Prostate gland (tissue), 2 donors: ENCODE data around the gene SAMD8. TPM values are rescaled to one million over a fixed set of nuclear protein-coding genes. Genes with fewer than 3 reads are reported as not detected.

Experiments
- DNase-seq: peaks from one replicate; pipeline ENCODE4 v3.0.0-alpha.2; 2019; ENCODE audit warnings: low spot score
- H3K27ac ChIP-seq, 2 donors: fragments of 200-600 bp; sonication (generic); 2 replicates each; pipeline ENCODE4 v1.5.1; 2017 to 2019
- H3K27me3 ChIP-seq: fragments of 200-600 bp; sonication (generic); replicated peaks from 2 replicates; pipeline ENCODE4 v1.5.1; 2019; ENCODE audit not compliant: insufficient read depth
- H3K36me3 ChIP-seq, 2 donors: fragments of 200-600 bp; sonication (generic); 1 replicate in 1 of 2; 2 replicates in 1 of 2; pipeline versions ENCODE4 v1.5.1 to v1.8.1; 2017 to 2019
- H3K4me1 ChIP-seq: fragments of 200-600 bp; sonication (generic); replicated peaks from 2 replicates; pipeline ENCODE4 v1.5.1; 2019
- H3K4me3 ChIP-seq, 2 donors: fragments of 200-600 bp; sonication (generic); 2 replicates each; pipeline ENCODE4 v1.5.1; 2017 to 2019
- H3K9me3 ChIP-seq: fragments of 200-600 bp; sonication (generic); 2 replicates; pipeline ENCODE4 v1.5.1; 2017
- POLR2A ChIP-seq: fragments of 450-650 bp; IDR thresholded peaks from one replicate; pipeline ENCODE4 v1.6.1; 2016; ENCODE audit warnings: antibody characterized with exemption, mild to moderate bottlenecking
- POLR2AphosphoS5 ChIP-seq: sonication (generic); formaldehyde crosslinking; IDR thresholded peaks from one replicate; pipeline ENCODE4 v1.6.1; 2017; ENCODE audit warnings: antibody characterized with exemption
- WGBS: methylation state at CpG from one replicate; pipeline ENCODE4 v1.1.5; 2018; 5-methylcytosine and 5-hydroxymethylcytosine counted together
- intact Hi-C: fragments of 100-400 bp; cut with DNase I; formaldehyde crosslinking; loops from one replicate; pipeline ENCODE4 v1.14.2; 2022
- total RNA-seq, 2 donors: library from RNA; depleted of rRNA; stranded (reverse); fragments of >200 nt; gene quantifications; one replicate each; pipeline ENCODE4 v1.1.0, GENCODE V29; 2016
- TF ChIP-seq, protein P1 (sequence below), 4 experiments: fragments of 200-600 bp in 2 of 4; fragments of 450-650 bp in 2 of 4; sonication (generic) in 2 of 4; IDR thresholded peaks; 1 replicate in 3 of 4; 2 replicates in 1 of 4; pipeline ENCODE4 v1.5.1; 2016 to 2019; ENCODE audit warnings: antibody characterized with exemption in 4 of 4, mild to moderate bottlenecking in 2 of 4, moderate library complexity in 2 of 4

The SAMD8 gene
- total RNA-seq, 2 donors from 2014 or later: 18.8 to 41.5 TPM

DNA sequence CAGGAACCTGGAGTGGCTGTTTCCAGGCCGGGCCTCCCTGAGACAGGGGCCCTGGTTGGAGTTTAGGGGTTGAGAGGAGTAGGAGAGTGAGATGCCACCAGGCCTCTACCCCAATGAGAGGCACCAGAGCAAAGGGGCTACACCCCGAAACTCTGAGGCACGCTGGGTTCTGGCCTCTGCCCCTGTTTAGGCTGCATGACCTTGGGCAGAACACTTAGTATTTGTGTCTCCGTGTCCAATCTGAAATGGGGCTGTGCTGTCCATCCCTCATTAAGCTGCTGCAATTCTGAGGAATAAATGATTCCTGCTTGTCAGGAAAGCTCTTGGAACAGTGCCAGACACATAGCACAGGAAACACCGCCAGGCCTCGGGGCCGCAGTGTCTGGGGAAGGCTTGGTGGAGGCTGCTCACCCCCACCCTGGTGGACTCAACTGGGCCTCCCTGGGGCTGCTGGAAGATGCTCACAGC is 40.5 kb upstream of the SAMD8 start:
- TF ChIP-seq, protein P1, sequence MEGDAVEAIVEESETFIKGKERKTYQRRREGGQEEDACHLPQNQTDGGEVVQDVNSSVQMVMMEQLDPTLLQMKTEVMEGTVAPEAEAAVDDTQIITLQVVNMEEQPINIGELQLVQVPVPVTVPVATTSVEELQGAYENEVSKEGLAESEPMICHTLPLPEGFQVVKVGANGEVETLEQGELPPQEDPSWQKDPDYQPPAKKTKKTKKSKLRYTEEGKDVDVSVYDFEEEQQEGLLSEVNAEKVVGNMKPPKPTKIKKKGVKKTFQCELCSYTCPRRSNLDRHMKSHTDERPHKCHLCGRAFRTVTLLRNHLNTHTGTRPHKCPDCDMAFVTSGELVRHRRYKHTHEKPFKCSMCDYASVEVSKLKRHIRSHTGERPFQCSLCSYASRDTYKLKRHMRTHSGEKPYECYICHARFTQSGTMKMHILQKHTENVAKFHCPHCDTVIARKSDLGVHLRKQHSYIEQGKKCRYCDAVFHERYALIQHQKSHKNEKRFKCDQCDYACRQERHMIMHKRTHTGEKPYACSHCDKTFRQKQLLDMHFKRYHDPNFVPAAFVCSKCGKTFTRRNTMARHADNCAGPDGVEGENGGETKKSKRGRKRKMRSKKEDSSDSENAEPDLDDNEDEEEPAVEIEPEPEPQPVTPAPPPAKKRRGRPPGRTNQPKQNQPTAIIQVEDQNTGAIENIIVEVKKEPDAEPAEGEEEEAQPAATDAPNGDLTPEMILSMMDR (IDR thresholded peaks at IDR 0.05): no peak
- TF ChIP-seq POLR2A (no peak), POLR2AphosphoS5 (no peak)
- Histone ChIP-seq H3K27me3 (no peaks in the 10 kb centered on the region), H3K27ac (no peak overlapping the region), H3K4me3 (no peak overlapping the region), H3K9me3 (no peaks in the 10 kb centered on the region), H3K36me3 (no peaks in the 10 kb centered on the region), H3K4me1 (no peaks in the 10 kb centered on the region)
- WGBS: 80% methylated on average over 7 of the region's 7 CpGs
- intact Hi-C loops: no loop called here
- DNase-seq: no peak

DNA sequence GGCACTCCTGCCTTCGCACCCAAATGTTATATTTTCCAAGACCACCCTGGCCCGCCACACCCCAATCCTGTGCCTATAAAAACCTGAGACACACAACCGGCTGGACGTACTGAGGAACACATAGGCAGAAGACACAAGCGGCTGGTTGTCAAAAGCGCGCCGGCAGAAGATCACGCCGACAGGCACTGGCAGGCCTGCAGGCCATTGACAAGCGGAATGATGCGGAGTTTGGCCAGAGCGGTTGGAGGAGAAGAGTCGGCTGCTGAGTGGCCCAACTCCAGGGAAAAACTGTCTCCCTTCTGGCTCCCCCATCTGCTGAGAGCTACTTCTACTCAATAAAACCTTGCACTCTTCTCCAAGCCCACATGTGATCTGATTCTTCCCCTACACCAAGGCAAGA is 39.7 kb upstream of the SAMD8 start:
- TF ChIP-seq POLR2AphosphoS5: no peak
- TF ChIP-seq, protein P1 (IDR thresholded peaks at IDR 0.05): no peak
- TF ChIP-seq POLR2A: no peak
- Histone ChIP-seq H3K27ac (no peak overlapping the region), H3K27me3 (no peaks in the 10 kb centered on the region), H3K9me3 (no peaks in the 10 kb centered on the region), H3K4me1 (no peaks in the 10 kb centered on the region), H3K36me3 (no peaks in the 10 kb centered on the region), H3K4me3 (no peak overlapping the region)
- no peak for DNase-seq
- intact Hi-C loops: no loop called here
- WGBS: 55% methylated on average over 14 of the region's 14 CpGs

DNA sequence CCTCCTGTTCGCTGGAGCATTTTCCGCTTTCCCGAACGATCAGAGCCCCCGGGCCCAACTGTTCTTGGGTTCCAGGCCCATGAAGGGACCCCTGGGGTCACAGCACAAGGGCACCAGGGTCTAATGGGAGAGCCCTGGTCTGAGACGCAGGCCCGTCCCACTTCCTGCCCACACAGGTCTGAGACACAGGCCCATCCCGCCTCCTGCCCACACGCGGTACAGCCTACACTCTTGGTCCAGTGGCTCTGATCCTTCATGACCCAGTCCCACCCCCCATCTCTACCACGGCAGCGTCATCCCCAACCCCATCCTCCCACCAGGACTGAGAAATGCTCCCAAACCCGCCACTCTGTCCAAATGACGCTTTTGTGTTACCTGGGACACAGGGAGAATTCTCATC is 38.7 kb upstream of the SAMD8 start:
- no peak for DNase-seq
- 99% methylated on average over 14 of the region's 14 CpGs for WGBS
- intact Hi-C loops: no loop called here

DNA sequence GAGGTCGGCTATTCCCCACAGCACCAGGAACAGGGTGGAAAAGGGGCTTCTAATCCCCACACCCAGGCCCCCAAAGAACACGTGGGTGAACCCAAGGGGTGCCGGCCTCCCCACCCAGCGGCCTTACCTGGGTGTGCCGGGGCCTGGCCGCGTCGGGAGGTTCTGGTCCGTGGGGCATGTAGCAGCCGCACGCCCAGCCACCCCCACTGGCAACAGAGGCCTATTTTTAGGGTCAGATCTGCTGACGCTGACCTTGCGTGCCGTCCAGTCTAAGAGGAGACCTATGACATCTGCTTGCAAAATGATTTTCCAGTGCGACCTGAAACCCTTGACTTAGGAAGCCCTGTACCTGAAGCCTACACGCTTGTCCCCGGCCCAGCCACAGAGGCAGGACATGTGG is 38.0 kb upstream of the SAMD8 start:
- Histone ChIP-seq H3K36me3 (no peaks in the 10 kb centered on the region), H3K27ac (no peak overlapping the region), H3K27me3 (no peaks in the 10 kb centered on the region), H3K4me1 (no peaks in the 10 kb centered on the region), H3K4me3 (no peak overlapping the region), H3K9me3 (no peaks in the 10 kb centered on the region)
- intact Hi-C loops: no loop called here
- TF ChIP-seq POLR2A (no peak), POLR2AphosphoS5 (no peak)
- TF ChIP-seq, protein P1 (IDR thresholded peaks at IDR 0.05): no peak
- no peak for DNase-seq
- 95% methylated on average over 9 of the region's 17 CpGs for WGBS

More for the DNA sequence above, 38.7 kb upstream of the SAMD8 start:
- TF ChIP-seq POLR2A (no peak), POLR2AphosphoS5 (no peak)
- TF ChIP-seq, protein P1 (IDR thresholded peaks at IDR 0.05): no peak
- H3K27me3 ChIP-seq: no peaks in the 10 kb centered on the region
- no peaks in the 10 kb centered on the region for H3K4me1 ChIP-seq
- H3K27ac ChIP-seq: no peak overlapping the region
- no peaks in the 10 kb centered on the region for H3K36me3 ChIP-seq
- H3K9me3 ChIP-seq: no peaks in the 10 kb centered on the region
- H3K4me3 ChIP-seq: no peak overlapping the region

DNA sequence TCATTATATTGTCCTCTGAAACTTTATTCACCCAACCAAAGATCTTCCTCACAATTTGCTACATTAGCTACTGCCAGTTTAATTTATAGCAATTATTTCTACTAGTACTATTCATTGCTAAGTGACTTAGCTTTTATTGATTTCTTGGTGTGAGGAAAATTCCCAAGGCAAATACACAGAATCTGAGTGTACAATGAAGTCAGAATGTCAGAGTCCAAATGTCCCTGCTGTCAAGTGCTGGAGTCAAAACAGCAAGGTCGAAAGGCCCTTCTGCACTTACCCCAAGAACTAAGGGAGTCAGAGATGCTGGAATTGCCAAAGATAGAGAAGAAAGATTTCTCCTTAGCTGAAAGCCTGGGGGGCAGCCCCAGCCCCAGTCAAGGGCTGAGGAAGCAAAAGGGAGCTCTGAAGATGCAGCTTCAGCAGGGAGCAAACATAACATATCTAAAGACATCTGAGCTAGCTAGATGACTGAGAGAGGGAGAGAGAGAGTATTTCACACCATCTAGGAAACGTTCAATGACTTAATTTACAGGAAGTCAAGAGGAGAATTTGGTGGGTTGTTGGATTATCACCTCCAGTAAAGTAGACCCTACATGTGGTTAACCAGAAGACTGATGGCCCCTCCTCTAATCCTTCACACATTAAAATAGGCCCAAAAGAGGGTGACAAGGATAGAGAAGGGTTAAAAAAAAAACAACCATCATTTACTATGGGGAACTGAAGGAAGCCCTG is 36.6 kb upstream of the SAMD8 start:
- intact Hi-C loops: no loop called here
- TF ChIP-seq POLR2AphosphoS5 (no peak), POLR2A (no peak)
- TF ChIP-seq, protein P1 (IDR thresholded peaks at IDR 0.05): no peak
- Histone ChIP-seq H3K36me3 (no peaks in the 10 kb centered on the region), H3K4me3 (no peak overlapping the region), H3K27ac (no peak overlapping the region), H3K4me1 (no peaks in the 10 kb centered on the region), H3K9me3 (no peaks in the 10 kb centered on the region), H3K27me3 (no peaks in the 10 kb centered on the region)
- WGBS: 81% methylated on average over 2 of the region's 2 CpGs
- no peak for DNase-seq
